Measurements from ENCODE around the gene GLYR1. TPM values are rescaled to one million over a fixed set of nuclear protein-coding genes. Genes with fewer than 3 reads are reported as not detected.

The GLYR1 gene
- total and polyA plus RNA-seq, 2 experiments from 2014 or later, result 59.9 to 105 TPM

GRCh38 chr16:4890026-4890425 lies 42.9 kb upstream of the GLYR1 start (continued):
- TF ChIP-seq CTCF (conservative IDR thresholded peaks at IDR 0.05; ENCODE audit: low read depth in 2 of 2) (no peak), NANOG (IDR thresholded peaks at IDR 0.05; ENCODE audit: borderline replicate concordance) (no peak), POLR2AphosphoS5 (IDR thresholded peaks at IDR 0.05; ENCODE audit: low read depth) (no peak)

- H4K20me1 ChIP-seq (replicated peaks; ENCODE audit: insufficient read depth), result no peaks in the 10 kb centered on the region
- no peak for DNase-seq (ENCODE audit: low spot score)
- H3K9me2 ChIP-seq (ENCODE audit: insufficient read depth), result no peaks in the 10 kb centered on the region
- H3K79me2 ChIP-seq (replicated peaks; ENCODE audit: insufficient read depth), result no peaks in the 10 kb centered on the region
- H3K9me3 Mint-ChIP-seq, result no peaks in the 10 kb centered on the region; the same call in 1 of the 3 replicates
- no peak overlapping the region for H2AFZ ChIP-seq
- no peaks in the 10 kb centered on the region; the same call in 2 of the 3 replicates for H3K4me1 Mint-ChIP-seq
- 0 out of 2 replicates have a peak, but pooled peaks cover 10% of the 10 kb centered on the region for H3F3A ChIP-seq (replicated peaks; ENCODE audit: low read depth)
- no peak for ATAC-seq
- no peaks in the 10 kb centered on the region for H3K4me1 ChIP-seq (ENCODE audit: insufficient read depth)
- H3K4me3 Mint-ChIP-seq, result no peak overlapping the region
- H3K36me3 Mint-ChIP-seq (ENCODE audit: low read depth), result peaks cover 54% of the 10 kb centered on the region
- H3K27me3 Mint-ChIP-seq (ENCODE audit: insufficient read depth, low read depth, poor library complexity), result peaks cover 12% of the 10 kb centered on the region
- no peak overlapping the region for H3K27ac Mint-ChIP-seq
- H3K4me2 ChIP-seq, result no peak overlapping the region
- H3K4me3 ChIP-seq, result no peak overlapping the region
- no peaks in the 10 kb centered on the region for H3K27me3 ChIP-seq (ENCODE audit: insufficient read depth)
- peak overlapping the region; percentile 32; the same call in 1 of the 2 replicates for H3K27ac ChIP-seq (ENCODE audit: low read depth)
- H3K36me3 ChIP-seq (ENCODE audit: insufficient read depth), result peaks cover 25% of the 10 kb centered on the region
- TF ChIP-seq ZNF114 (CRISPR knock-in tag; IDR thresholded peaks at IDR 0.05), result no peak
- TF ChIP-seq EZH2phosphoT487 (IDR thresholded peaks at IDR 0.05; ENCODE audit: unreplicated experiment), result no peak
- no peak for TF ChIP-seq EZH2 (IDR thresholded peaks at IDR 0.05; ENCODE audit: low read depth, unreplicated experiment)
- no peak for TF ChIP-seq CREB1 (CRISPR knock-in tag; IDR thresholded peaks at IDR 0.05; ENCODE audit: low read depth)
- TF ChIP-seq REST (IDR thresholded peaks at IDR 0.05; ENCODE audit: unreplicated experiment), result no peak
- TF ChIP-seq POLR2AphosphoS5 (IDR thresholded peaks at IDR 0.05; ENCODE audit: low read depth), result no peak
- TF ChIP-seq NANOG (IDR thresholded peaks at IDR 0.05; ENCODE audit: borderline replicate concordance), result no peak
- no peak for TF ChIP-seq ZNF462 (CRISPR knock-in tag; IDR thresholded peaks at IDR 0.05)
- no peak for TF ChIP-seq ETS1 (IDR thresholded peaks at IDR 0.05)
- no peak for TF ChIP-seq JUNB (IDR thresholded peaks at IDR 0.05; ENCODE audit: unreplicated experiment)
These were observed 41.5 kb upstream of the GLYR1 start for GRCh38 chr16:4888428-4889135.

Data from GM23338 (cell line).